ENCODE results near the gene SH3GL1.

GRCh38 chr19:4449639-4450028, 49.3 kb upstream of the SH3GL1 start:
- no peak for TF ChIP-seq ZNF274 (IDR thresholded peaks at IDR 0.05; ENCODE audit: low read depth, low read length)
- TF ChIP-seq YY1 (IDR thresholded peaks at IDR 0.05; ENCODE audit: insufficient read depth, insufficient read length): no peak
